K562 (cell line): ENCODE results near the gene SYT1. TPM values are rescaled to one million over a fixed set of nuclear protein-coding genes. Genes with fewer than 3 reads are reported as not detected.

Source experiments
- ATAC-seq: fragments of 200-7000 bp; cut with Tn5 transposase; 3 replicates; pipeline ENCODE4 v1.9.1; 2020; ENCODE audit warnings: moderate library complexity
- BruUV-seq: library from RNA; stranded (reverse); fragments of 400-500 nt; replicated peaks from 2 replicates; lab custom pipeline; 2021; lab: Mats Ljungman, UMichigan
- CTCF ChIA-PET: fragments of 300-600 bp; formaldehyde crosslinking; extraction: SDS; loops from one replicate; lab custom pipeline; 2021; ENCODE audit warnings: low intra/inter-chr PET ratio; lab: Yijun Ruan, JAX
- POLR2A ChIA-PET: fragments of 300-600, 350-650 bp; sonication (Branson Sonifier 250); formaldehyde crosslinking; extraction: SDS; loops from one replicate; lab custom pipeline; 2021; ENCODE audit warnings: antibody characterized with exemption, inconsistent platforms; lab: Yijun Ruan, JAX
- DNase-seq, 4 experiments: peaks; one replicate each; pipeline versions ENCODE4 v3.0.0 to v3.0.0-alpha.2; 2011 to 2018; ENCODE audit warnings: low spot score in 3 of 4, mixed read lengths in 3 of 4; ENCODE audit errors: extremely low read depth in 1 of 4
- FAIRE-seq: peaks from 2 replicates; lab custom pipeline; 2011; peaks lifted over from hg19 to GRCh38; lab: Jason Lieb, UNC
- H2AFZ ChIP-seq: 2 replicates; pipeline ENCODE4 v1.6.0; 2011; ENCODE audit warnings: low read depth, low read length, control low read depth, inconsistent platforms
- H3K27ac ChIP-seq: fragments of 200-600 bp; 3 replicates; pipeline ENCODE4 v1.8.0; 2011; ENCODE audit warnings: low read depth, mild to moderate bottlenecking, control low read depth, inconsistent platforms, low read length, moderate library complexity, mixed read lengths; ENCODE audit errors: extremely low read depth
- H3K27me3 ChIP-seq, 2 experiments: fragments of 300-600 bp in 1 of 2; 2 replicates in 1 of 2; 3 replicates in 1 of 2; pipeline versions ENCODE4 v1.6.0 to v1.8.0; 2011; ENCODE audit warnings: inconsistent platforms in 2 of 2, low read length in 2 of 2, mild to moderate bottlenecking in 1 of 2, mixed read lengths in 1 of 2, moderate library complexity in 1 of 2; ENCODE audit not compliant: control insufficient read depth in 2 of 2, insufficient read depth in 2 of 2
- H3K36me3 ChIP-seq: fragments of 300-600 bp; 3 replicates; pipeline ENCODE4 v1.8.0; 2011; ENCODE audit warnings: mild to moderate bottlenecking, low read length, inconsistent platforms; ENCODE audit not compliant: control insufficient read depth, insufficient read depth
- H3K4me1 ChIP-seq, 2 experiments: fragments of 200-600 bp in 1 of 2; replicated peaks in 1 of 2; 2 replicates in 1 of 2; 3 replicates in 1 of 2; pipeline versions ENCODE4 v1.5.1 to v1.8.0; 2011; ENCODE audit warnings: inconsistent platforms in 2 of 2, low read length in 2 of 2, mild to moderate bottlenecking in 1 of 2, mixed read lengths in 1 of 2, moderate library complexity in 1 of 2; ENCODE audit not compliant: control insufficient read depth in 2 of 2, insufficient read depth in 2 of 2
- H3K4me2 ChIP-seq: 2 replicates; pipeline ENCODE4 v1.6.1; 2011; ENCODE audit warnings: low read length, control low read depth, inconsistent platforms, mixed read lengths; ENCODE audit not compliant: insufficient read depth
- H3K4me3 ChIP-seq: fragments of 200-600 bp; sonication (generic), shearing (Covaris generic); 2 replicates; pipeline ENCODE4 v1.5.1; 2016; ENCODE audit warnings: control low read depth, inconsistent platforms
- H3K79me2 ChIP-seq: fragments of 200-600 bp; 3 replicates; pipeline ENCODE4 v1.8.0; 2011; ENCODE audit warnings: low read length, inconsistent platforms; ENCODE audit not compliant: control insufficient read depth, insufficient read depth
- H3K9ac ChIP-seq, 2 experiments: 2 replicates each; pipeline versions ENCODE4 v1.6.0 to v1.6.1; 2011; ENCODE audit warnings: low read depth in 2 of 2, low read length in 2 of 2, control low read depth in 1 of 2, inconsistent platforms in 1 of 2, mild to moderate bottlenecking in 1 of 2, mixed read lengths in 1 of 2; ENCODE audit not compliant: insufficient read depth in 1 of 2
- H3K9me1 ChIP-seq: one replicate; pipeline ENCODE4 v1.6.0; 2011; ENCODE audit warnings: inconsistent platforms, mild to moderate bottlenecking, low read length, moderate library complexity; ENCODE audit not compliant: control insufficient read depth, insufficient read depth
- H3K9me3 ChIP-seq: replicated peaks from 2 replicates; pipeline ENCODE4 v1.5.1; 2011; ENCODE audit warnings: low read depth, low read length, inconsistent platforms; ENCODE audit not compliant: control insufficient read depth, insufficient read depth
- H4K20me1 ChIP-seq: replicated peaks from 2 replicates; pipeline ENCODE4 v1.6.1; 2011; ENCODE audit warnings: low read length, inconsistent platforms, mixed read lengths; ENCODE audit not compliant: control insufficient read depth, insufficient read depth
- HNRNPH1 ChIP-seq: fragments of 200-400 bp; formaldehyde crosslinking; optimal IDR thresholded peaks from 2 replicates; pipeline ENCODE3; 2017; ENCODE audit warnings: low read depth, mild to moderate bottlenecking, low read length, moderate library complexity
- LEF1 ChIP-seq: fragments of 450-650 bp; IDR thresholded peaks from 2 replicates; pipeline ENCODE4 v1.6.1; 2016; ENCODE audit warnings: mild to moderate bottlenecking
- NR2C1 ChIP-seq, 2 experiments: fragments of 450-650 bp; IDR thresholded peaks; 2 replicates each; pipeline ENCODE4 v1.6.1; 2017; ENCODE audit warnings: mild to moderate bottlenecking in 2 of 2, antibody characterized with exemption in 1 of 2, inconsistent platforms in 1 of 2, missing compliant biosample characterization in 1 of 2, missing genetic modification characterization in 1 of 2
- SREBF2 ChIP-seq: sonication (generic); formaldehyde crosslinking; IDR thresholded peaks from 2 replicates; pipeline ENCODE4 v1.4.0; 2020; ENCODE audit warnings: mild to moderate bottlenecking, missing genetic modification reagents
- XRCC5 ChIP-seq: fragments of 200-400 bp; formaldehyde crosslinking; IDR thresholded peaks from 2 replicates; pipeline ENCODE4 v1.6.1; 2017; ENCODE audit warnings: low read depth, mild to moderate bottlenecking, low read length
- ZBTB1 ChIP-seq: sonication (generic); formaldehyde crosslinking; IDR thresholded peaks from 2 replicates; pipeline ENCODE4 v1.8.1; 2023; ENCODE audit warnings: missing genetic modification reagents, low read depth, mild to moderate bottlenecking, borderline replicate concordance
- ZNF436 ChIP-seq: fragments of 250-450, 450-650 bp; sonication (Bioruptor Pico); formaldehyde crosslinking; IDR thresholded peaks from 2 replicates; pipeline ENCODE4 v1.7.0; 2020; ENCODE audit warnings: mild to moderate bottlenecking
- WGBS: fragments of 100-300 bp; shearing (Covaris generic); methylation state at CpG from one replicate; pipeline ENCODE4 v1.1.6; 2016; ENCODE audit warnings: low coverage, mixed read lengths; ENCODE audit not compliant: insufficient coverage; ENCODE audit errors: missing lambda C conversion rate; 5-methylcytosine and 5-hydroxymethylcytosine counted together
- in situ Hi-C: fragments of 300-500 bp; cut with MboI; formaldehyde crosslinking; loops from 4 replicates; pipeline ENCODE4 v1.15.0; 2018; ENCODE audit warnings: inconsistent platforms, mixed read lengths
- intact Hi-C: fragments of 100-400 bp; cut with micrococcal nuclease; formaldehyde crosslinking; loops from 2 replicates; pipeline ENCODE4 v1.14.2; 2022
- polyA plus RNA-seq, 8 experiments: library from polyadenylated mRNA; depleted of rRNA in 4 of 8; stranded (reverse) in 5 of 8; unstranded in 3 of 8; fragments of >200 nt; fragmentation: Nextera tagmentation in 2 of 8; fragmentation: Illumina TruSeq in 1 of 8; extraction: Ambion mirVana in 2 of 8; extraction: Trizol in 1 of 8; gene quantifications; 2 replicates each; pipeline versions ENCODE4 v1.2.1 to v1.2.3, GENCODE V29; 2011 to 2014; ENCODE audit warnings: inconsistent platforms in 1 of 8, missing spikeins in 1 of 8
- total RNA-seq, 7 experiments: library from RNA; depleted of rRNA in 6 of 7; stranded (reverse); fragments of >200 nt in 6 of 7; fragmentation: Illumina TruSeq in 2 of 7; extraction: Trizol in 2 of 7; gene quantifications; 2 replicates each; pipeline versions ENCODE4 v1.2.1 to v1.2.3, GENCODE V29; 2011 to 2021; ENCODE audit warnings: low replicate concordance in 1 of 7
- TF ChIP-seq, protein P1 (sequence below): fragments of 250-450 bp; sonication (Bioruptor Pico); IDR thresholded peaks from 2 replicates; pipeline ENCODE4 v1.4.0; 2020; ENCODE audit warnings: mild to moderate bottlenecking, moderate library complexity, borderline replicate concordance

Gene SYT1
- total and polyA plus RNA-seq, 9 of the 15 experiments (the other 6 are each of a cell fraction or from before 2014, with no cell fraction given): 0.03 to 0.13 (median 0.07) TPM; not detected in 4

DNA sequence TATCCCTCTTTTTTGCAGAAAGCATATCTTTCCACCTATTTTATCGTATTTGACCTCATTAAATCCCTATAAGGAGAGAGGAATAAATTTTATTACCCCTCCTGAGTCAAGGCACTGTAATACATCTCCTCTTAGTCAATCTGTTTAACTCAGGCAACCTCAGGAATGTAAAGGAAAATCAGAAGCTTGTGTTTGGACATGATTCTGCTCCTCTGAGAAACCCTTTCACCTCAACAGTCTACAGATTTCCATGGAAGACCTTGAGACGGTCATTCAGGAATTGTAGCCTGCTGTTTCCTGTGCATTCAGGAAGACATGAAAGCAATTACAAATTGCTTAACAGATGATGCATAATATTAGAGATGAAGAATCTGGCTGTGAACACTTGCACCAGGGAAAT, 465.4 kb downstream of the SYT1 start:
- intact Hi-C loops: no loop called here
- TF ChIP-seq, protein P1, sequence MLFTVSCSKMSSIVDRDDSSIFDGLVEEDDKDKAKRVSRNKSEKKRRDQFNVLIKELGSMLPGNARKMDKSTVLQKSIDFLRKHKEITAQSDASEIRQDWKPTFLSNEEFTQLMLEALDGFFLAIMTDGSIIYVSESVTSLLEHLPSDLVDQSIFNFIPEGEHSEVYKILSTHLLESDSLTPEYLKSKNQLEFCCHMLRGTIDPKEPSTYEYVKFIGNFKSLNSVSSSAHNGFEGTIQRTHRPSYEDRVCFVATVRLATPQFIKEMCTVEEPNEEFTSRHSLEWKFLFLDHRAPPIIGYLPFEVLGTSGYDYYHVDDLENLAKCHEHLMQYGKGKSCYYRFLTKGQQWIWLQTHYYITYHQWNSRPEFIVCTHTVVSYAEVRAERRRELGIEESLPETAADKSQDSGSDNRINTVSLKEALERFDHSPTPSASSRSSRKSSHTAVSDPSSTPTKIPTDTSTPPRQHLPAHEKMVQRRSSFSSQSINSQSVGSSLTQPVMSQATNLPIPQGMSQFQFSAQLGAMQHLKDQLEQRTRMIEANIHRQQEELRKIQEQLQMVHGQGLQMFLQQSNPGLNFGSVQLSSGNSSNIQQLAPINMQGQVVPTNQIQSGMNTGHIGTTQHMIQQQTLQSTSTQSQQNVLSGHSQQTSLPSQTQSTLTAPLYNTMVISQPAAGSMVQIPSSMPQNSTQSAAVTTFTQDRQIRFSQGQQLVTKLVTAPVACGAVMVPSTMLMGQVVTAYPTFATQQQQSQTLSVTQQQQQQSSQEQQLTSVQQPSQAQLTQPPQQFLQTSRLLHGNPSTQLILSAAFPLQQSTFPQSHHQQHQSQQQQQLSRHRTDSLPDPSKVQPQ (CRISPR knock-in tag): no peak
- TF ChIP-seq SREBF2: no peak
- 0% methylated on average over 2 of the region's 2 CpGs for WGBS
- in situ Hi-C loops: no loop called here
- POLR2A ChIA-PET: no interaction called here
- CTCF ChIA-PET: no interaction called here
- no peak for DNase-seq
- Histone ChIP-seq H3K9me3 (no peaks in the 10 kb centered on the region), H2AFZ (no peak overlapping the region), H3K4me2 (no peak overlapping the region), H4K20me1 (no peaks in the 10 kb centered on the region), H3K27me3 (no peaks in the 10 kb centered on the region), H3K36me3 (no peaks in the 10 kb centered on the region), H3K79me2 (no peaks in the 10 kb centered on the region), H3K4me3 (no peak overlapping the region), H3K9me1 (no peaks in the 10 kb centered on the region), H3K4me1 (no peaks in the 10 kb centered on the region), H3K27ac (no peak overlapping the region), H3K9ac (no peak overlapping the region)
- FAIRE-seq: no peak
- no peak for ATAC-seq
- no TSS peak for BruUV-seq

DNA sequence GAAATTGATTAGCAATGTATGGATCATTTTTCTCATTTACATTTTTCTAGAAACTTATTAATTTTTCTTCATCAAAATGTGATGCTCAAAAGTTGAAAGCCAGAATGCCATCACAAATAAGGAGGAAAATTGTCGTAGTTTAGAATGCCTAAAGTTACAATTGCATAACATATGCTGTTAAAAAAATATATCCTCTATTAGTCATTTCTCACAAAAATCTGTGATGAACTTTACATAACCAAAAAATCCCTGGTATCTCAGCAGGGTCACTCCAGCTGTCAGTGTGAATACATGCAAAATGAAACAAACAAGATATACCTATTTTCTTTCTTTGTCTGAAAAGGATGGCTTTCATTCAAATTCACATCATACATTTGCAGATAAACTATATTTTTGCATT, 467.3 kb downstream of the SYT1 start:
- Histone ChIP-seq H2AFZ (no peak overlapping the region), H3K27me3 (no peaks in the 10 kb centered on the region), H3K4me2 (no peak overlapping the region), H4K20me1 (no peaks in the 10 kb centered on the region), H3K4me3 (no peak overlapping the region), H3K36me3 (no peaks in the 10 kb centered on the region), H3K4me1 (no peaks in the 10 kb centered on the region), H3K79me2 (no peaks in the 10 kb centered on the region), H3K9me3 (no peaks in the 10 kb centered on the region), H3K27ac (no peak overlapping the region), H3K9ac (no peak overlapping the region), H3K9me1 (no peaks in the 10 kb centered on the region)
- intact Hi-C loops (no loop called here), in situ Hi-C loops (no loop called here)
- POLR2A ChIA-PET: no interaction called here
- 5% methylated on average over 1 of the region's 1 CpG for WGBS
- CTCF ChIA-PET: no interaction called here
- no TSS peak for BruUV-seq
- no peak for DNase-seq
- TF ChIP-seq ZNF436: no peak
- no peak for TF ChIP-seq ZBTB1
- no peak for TF ChIP-seq XRCC5
- no peak for TF ChIP-seq LEF1
- no peak for TF ChIP-seq NR2C1 (IDR thresholded peaks at IDR 0.05)
- no peak for TF ChIP-seq NR2C1 (tag; IDR thresholded peaks at IDR 0.05)
- no peak for TF ChIP-seq HNRNPH1
- ATAC-seq: no peak
- FAIRE-seq: no peak
